Measurements from ENCODE around the gene WDPCP.

- no peak for TF ChIP-seq CTCF (conservative IDR thresholded peaks at IDR 0.05)
- no peak for TF ChIP-seq EZH2 (IDR thresholded peaks at IDR 0.05; ENCODE audit: low read depth)
These were observed 339.1 kb downstream of the WDPCP start for GRCh38 chr2:63249161-63249560.
